GM03348 (cell line): ENCODE data around the gene COL8A1.
"Not testable (repeated sequence)": the region's sequence is repeated elsewhere in the genome, so short reads cannot be mapped to it uniquely, and the experiment has no call there.

ENCODE experiments used
- DNase-seq: peaks from one replicate; pipeline ENCODE4 v3.0.0; 2012; ENCODE audit warnings: low spot score

The COL8A1 gene

GRCh38 chr3:99638167-99638948 is at the start of gene COL8A1:
COL8A1 (plus strand) TSS chr3:99638594; CDS start chr3:99790683, 152,089 bp downstream.
- peak; percentile 83 for DNase-seq

GRCh38 chr3:99589168-99589567 is 49.2 kb upstream of the COL8A1 start:
- DNase-seq, result not testable (repeated sequence)

GRCh38 chr3:99599894-99600293 is 38.5 kb upstream of the COL8A1 start:
- DNase-seq, result no peak

- DNase-seq, result no peak
These were observed 36.9 kb upstream of the COL8A1 start for GRCh38 chr3:99601515-99601914.

GRCh38 chr3:99602183-99602582 is 36.2 kb upstream of the COL8A1 start:
- no peak for DNase-seq

GRCh38 chr3:99607151-99607550 is 31.2 kb upstream of the COL8A1 start:
- no peak for DNase-seq

- no peak for DNase-seq
These were observed 23.6 kb upstream of the COL8A1 start for GRCh38 chr3:99614768-99615167.

- no peak for DNase-seq
These were observed 18.2 kb upstream of the COL8A1 start for GRCh38 chr3:99620077-99620767.

GRCh38 chr3:99620976-99621375 is 17.4 kb upstream of the COL8A1 start:
- DNase-seq, result peak; percentile 9

GRCh38 chr3:99624496-99625236 is 13.7 kb upstream of the COL8A1 start:
- DNase-seq, result no peak

GRCh38 chr3:99625237-99625622 is 13.2 kb upstream of the COL8A1 start:
- DNase-seq, result no peak

- DNase-seq, result peak; percentile 40
These were observed 12.6 kb upstream of the COL8A1 start for GRCh38 chr3:99625643-99626416.

- no peak for DNase-seq
These were observed 12.0 kb upstream of the COL8A1 start for GRCh38 chr3:99626417-99626788.

- DNase-seq, result no peak
These were observed 11.2 kb upstream of the COL8A1 start for GRCh38 chr3:99627062-99627826.

GRCh38 chr3:99630815-99631214 is 7.6 kb upstream of the COL8A1 start:
- DNase-seq, result no peak

- no peak for DNase-seq
These were observed 4.4 kb upstream of the COL8A1 start for GRCh38 chr3:99633887-99634558.

GRCh38 chr3:99634881-99635280 is 3.5 kb upstream of the COL8A1 start:
- no peak for DNase-seq

GRCh38 chr3:99635348-99635747 is 3.0 kb upstream of the COL8A1 start:
- no peak for DNase-seq

- DNase-seq, result no peak
These were observed 1.4 kb upstream of the COL8A1 start for GRCh38 chr3:99637016-99637367.

GRCh38 chr3:99637368-99638111 is 854 bp upstream of the COL8A1 start:
- peak; percentile 55 for DNase-seq
